Left ventricle myocardium inferior (tissue), 1 donor: ENCODE measurements around the gene SPATA17. TPM values are rescaled to one million over a fixed set of nuclear protein-coding genes. Genes with fewer than 3 reads are reported as not detected.

ENCODE experiments used
- DNase-seq: peaks from one replicate; pipeline ENCODE4 v3.0.0-alpha.2; 2020
- H3K27ac ChIP-seq: fragments of 200-600 bp; replicated peaks from 2 replicates; pipeline ENCODE4 v1.8.0; 2021
- H3K27me3 ChIP-seq: fragments of 200-600 bp; 2 replicates; pipeline ENCODE4 v1.8.0; 2021; ENCODE audit warnings: low read depth
- H3K36me3 ChIP-seq: fragments of 200-600 bp; 2 replicates; pipeline ENCODE4 v1.8.0; 2021
- H3K4me1 ChIP-seq: fragments of 200-600 bp; 2 replicates; pipeline ENCODE4 v1.8.0; 2021
- H3K4me3 ChIP-seq: fragments of 200-600 bp; 2 replicates; pipeline ENCODE4 v1.8.0; 2021; ENCODE audit warnings: mild to moderate bottlenecking, moderate library complexity
- H3K9me3 ChIP-seq: fragments of 200-600 bp; replicated peaks from 2 replicates; pipeline ENCODE4 v1.8.0; 2021
- intact Hi-C: fragments of 100-400 bp; cut with micrococcal nuclease; formaldehyde crosslinking; loops from one replicate; pipeline ENCODE4 v1.11.0; 2022
- total RNA-seq: library from RNA; stranded (reverse); fragmentation: NEBNext Ultra II Directional; extraction: Animal tissue kit (Norgen Biotek cat#: 25700); gene quantifications from one replicate; pipeline ENCODE4 v1.2.1, GENCODE V29; 2021
- TF ChIP-seq, protein P1 (sequence below): fragments of 200-600 bp; IDR thresholded peaks from 2 replicates; pipeline ENCODE4 v1.8.0; 2021; ENCODE audit warnings: antibody characterized with exemption, mild to moderate bottlenecking, borderline replicate concordance
- donor health status: DM: no; HTN: yes; CAD: no; lungs with severe emphysema.

The SPATA17 gene
- total RNA-seq, 1 donor from 2014 or later: 1.2 TPM

DNA sequence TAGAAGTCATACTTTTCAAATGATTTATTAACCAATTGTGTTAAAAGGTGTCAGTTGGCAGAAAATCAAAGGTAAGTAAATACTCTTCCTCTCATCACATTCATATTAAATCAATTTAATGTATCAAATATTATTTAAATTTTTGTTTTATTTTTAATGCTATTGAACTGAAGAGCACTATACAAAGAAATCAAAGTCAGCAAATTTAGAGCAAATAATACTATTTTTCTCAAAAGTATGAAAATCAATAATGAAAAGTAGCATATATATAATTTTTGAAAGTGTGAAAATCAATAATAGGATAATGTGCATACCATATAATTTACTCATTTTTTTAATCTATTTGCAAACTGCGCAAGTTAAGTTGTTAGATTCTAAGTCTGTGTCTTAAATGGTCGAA, 181.0 kb downstream of the SPATA17 start:
- intact Hi-C loops: no loop called here
- H3K9me3 ChIP-seq: peaks cover 7% of the 10 kb centered on the region
- no peaks in the 10 kb centered on the region for H3K4me1 ChIP-seq
- no peak overlapping the region for H3K4me3 ChIP-seq
- no peak for DNase-seq
- H3K27me3 ChIP-seq: no peaks in the 10 kb centered on the region
- TF ChIP-seq, protein P1, sequence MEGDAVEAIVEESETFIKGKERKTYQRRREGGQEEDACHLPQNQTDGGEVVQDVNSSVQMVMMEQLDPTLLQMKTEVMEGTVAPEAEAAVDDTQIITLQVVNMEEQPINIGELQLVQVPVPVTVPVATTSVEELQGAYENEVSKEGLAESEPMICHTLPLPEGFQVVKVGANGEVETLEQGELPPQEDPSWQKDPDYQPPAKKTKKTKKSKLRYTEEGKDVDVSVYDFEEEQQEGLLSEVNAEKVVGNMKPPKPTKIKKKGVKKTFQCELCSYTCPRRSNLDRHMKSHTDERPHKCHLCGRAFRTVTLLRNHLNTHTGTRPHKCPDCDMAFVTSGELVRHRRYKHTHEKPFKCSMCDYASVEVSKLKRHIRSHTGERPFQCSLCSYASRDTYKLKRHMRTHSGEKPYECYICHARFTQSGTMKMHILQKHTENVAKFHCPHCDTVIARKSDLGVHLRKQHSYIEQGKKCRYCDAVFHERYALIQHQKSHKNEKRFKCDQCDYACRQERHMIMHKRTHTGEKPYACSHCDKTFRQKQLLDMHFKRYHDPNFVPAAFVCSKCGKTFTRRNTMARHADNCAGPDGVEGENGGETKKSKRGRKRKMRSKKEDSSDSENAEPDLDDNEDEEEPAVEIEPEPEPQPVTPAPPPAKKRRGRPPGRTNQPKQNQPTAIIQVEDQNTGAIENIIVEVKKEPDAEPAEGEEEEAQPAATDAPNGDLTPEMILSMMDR: no peak
- H3K36me3 ChIP-seq: no peaks in the 10 kb centered on the region
- H3K27ac ChIP-seq: no peak overlapping the region

DNA sequence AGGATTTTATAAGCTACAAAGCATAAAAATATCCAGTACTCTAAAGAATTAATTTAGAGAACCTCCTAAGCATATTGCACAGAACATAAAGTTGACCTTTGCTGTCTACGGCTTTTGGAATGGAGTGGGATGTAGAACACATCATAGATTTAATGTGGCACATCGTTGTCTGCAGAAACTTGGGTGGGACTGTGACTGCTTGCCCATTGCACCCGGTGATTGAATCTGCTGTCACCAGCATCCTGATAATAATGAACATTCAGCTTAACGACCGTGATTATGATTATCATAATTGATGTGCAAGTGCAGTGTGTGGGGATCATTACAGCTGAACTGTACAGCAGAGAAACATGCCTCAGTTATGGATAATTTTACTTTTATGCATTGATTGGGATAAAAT, 181.9 kb downstream of the SPATA17 start:
- Histone ChIP-seq H3K27ac (no peak overlapping the region), H3K9me3 (peaks cover 14% of the 10 kb centered on the region), H3K4me1 (no peaks in the 10 kb centered on the region), H3K36me3 (no peaks in the 10 kb centered on the region), H3K4me3 (no peak overlapping the region), H3K27me3 (no peaks in the 10 kb centered on the region)
- no peak for DNase-seq
- intact Hi-C loops: no loop called here
- TF ChIP-seq, protein P1: no peak

DNA sequence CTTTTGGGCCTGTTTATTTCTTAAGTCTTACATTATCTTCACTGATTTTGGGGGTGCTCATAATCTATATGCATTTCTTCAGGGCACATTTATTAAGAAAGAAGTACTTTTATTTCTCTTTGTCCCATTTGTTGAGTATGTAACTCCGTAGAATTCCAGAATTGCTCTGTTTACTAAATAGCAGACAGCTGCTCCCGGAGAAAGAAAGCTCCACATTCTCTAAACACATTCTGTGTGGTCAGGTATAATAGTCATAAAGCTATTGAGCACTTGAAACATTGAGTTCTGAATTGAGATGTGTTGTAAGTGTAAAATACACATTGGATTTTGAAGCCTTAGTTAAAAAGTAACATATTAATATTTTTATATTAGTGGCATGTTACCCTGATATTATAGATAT, 206.5 kb downstream of the SPATA17 start:
- H3K4me1 ChIP-seq: no peaks in the 10 kb centered on the region
- DNase-seq: no peak
- TF ChIP-seq, protein P1: no peak
- H3K27me3 ChIP-seq: no peaks in the 10 kb centered on the region
- H3K4me3 ChIP-seq: no peak overlapping the region
- intact Hi-C loops: no loop called here
- H3K36me3 ChIP-seq: no peaks in the 10 kb centered on the region
- no peaks in the 10 kb centered on the region for H3K9me3 ChIP-seq
- H3K27ac ChIP-seq: no peak overlapping the region

DNA sequence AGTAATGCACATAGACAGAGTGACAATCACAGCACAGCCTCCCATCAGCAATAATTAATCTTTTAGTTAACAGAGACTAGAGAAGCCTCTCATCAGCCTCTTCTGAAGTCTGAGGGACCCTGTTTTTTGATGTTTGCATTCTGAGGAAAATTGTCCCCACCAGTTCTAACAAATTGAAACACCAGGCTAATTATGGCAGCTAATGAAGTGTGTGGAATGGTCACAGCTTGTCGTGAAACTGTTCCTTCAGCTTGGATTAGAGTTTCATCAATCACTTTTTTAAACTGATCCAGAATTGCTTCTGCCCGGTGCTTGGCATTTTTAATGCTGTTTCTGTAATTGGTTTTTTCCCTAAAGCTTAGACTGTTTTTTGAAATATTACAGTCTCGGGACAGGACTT, 208.0 kb downstream of the SPATA17 start:
- Histone ChIP-seq H3K4me3 (no peak overlapping the region), H3K36me3 (no peaks in the 10 kb centered on the region), H3K9me3 (no peaks in the 10 kb centered on the region), H3K4me1 (no peaks in the 10 kb centered on the region), H3K27me3 (no peaks in the 10 kb centered on the region), H3K27ac (no peak overlapping the region)
- intact Hi-C loops: no loop called here
- TF ChIP-seq, protein P1: no peak
- DNase-seq: no peak

DNA sequence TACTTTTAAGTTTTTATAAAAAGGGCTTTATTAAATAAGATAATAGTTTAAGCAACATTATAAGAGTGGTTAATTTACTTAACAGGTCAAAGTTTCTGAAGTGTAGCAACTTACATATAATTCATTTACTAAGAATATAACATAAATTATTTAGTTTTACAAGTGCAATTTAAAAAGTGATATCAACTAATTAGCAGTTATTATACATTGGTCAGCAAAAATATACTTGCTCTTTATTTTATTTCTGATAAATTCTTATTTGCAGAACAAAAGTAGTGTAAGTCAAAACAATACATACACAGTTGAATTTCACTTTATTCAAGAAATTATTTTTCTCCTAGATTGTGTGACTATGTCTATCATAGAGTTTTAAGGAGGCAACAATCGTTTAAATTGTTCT, 215.6 kb downstream of the SPATA17 start:
- intact Hi-C loops: no loop called here
- H3K4me1 ChIP-seq: no peaks in the 10 kb centered on the region
- no peak for DNase-seq
- H3K27me3 ChIP-seq: no peaks in the 10 kb centered on the region
- TF ChIP-seq, protein P1: no peak
- H3K4me3 ChIP-seq: no peak overlapping the region
- no peaks in the 10 kb centered on the region for H3K36me3 ChIP-seq
- no peak overlapping the region for H3K27ac ChIP-seq
- no peaks in the 10 kb centered on the region for H3K9me3 ChIP-seq

DNA sequence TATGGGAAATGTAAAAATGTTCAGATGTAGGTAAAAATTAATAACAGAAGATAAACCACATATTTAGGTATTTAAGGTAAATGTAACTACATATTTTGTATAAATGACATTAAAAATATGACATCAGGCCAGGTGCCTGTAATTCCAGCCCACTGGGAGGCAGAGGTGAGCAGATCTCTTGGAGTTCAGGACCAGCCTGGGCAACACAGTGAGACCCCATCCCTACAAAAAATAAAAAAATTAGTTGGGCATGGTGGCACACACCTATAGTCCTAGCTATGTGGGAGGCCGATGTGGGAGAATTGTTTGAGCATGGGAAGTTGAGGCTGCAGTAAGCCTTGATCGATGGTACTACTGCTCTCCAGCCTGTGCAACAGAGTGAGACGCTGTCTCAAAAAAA, 216.5 kb downstream of the SPATA17 start:
- no peaks in the 10 kb centered on the region for H3K36me3 ChIP-seq
- no peaks in the 10 kb centered on the region for H3K4me1 ChIP-seq
- no peaks in the 10 kb centered on the region for H3K9me3 ChIP-seq
- H3K27me3 ChIP-seq: no peaks in the 10 kb centered on the region
- H3K4me3 ChIP-seq: no peak overlapping the region
- TF ChIP-seq, protein P1: no peak
- no peak overlapping the region for H3K27ac ChIP-seq
- intact Hi-C loops: no loop called here
- DNase-seq: no peak
